Medulla oblongata (tissue), 1 donor: ENCODE data around the gene PLXDC2.

Source experiments
- DNase-seq: peaks from one replicate; pipeline ENCODE4 v3.0.0-alpha.2; 2015; ENCODE audit errors: extremely low spot score

PLXDC2 gene

GRCh38 chr10:19815731-19816410 is 361 bp upstream of the PLXDC2 start:
- DNase-seq, result peak; percentile 73

GRCh38 chr10:19817231-19817933 is 1.1 kb downstream of the PLXDC2 start:
- DNase-seq, result no peak

GRCh38 chr10:19818876-19819275 is 2.6 kb downstream of the PLXDC2 start:
- DNase-seq, result no peak

GRCh38 chr10:19819419-19820033 is 3.3 kb downstream of the PLXDC2 start:
- peak; percentile 85 for DNase-seq

GRCh38 chr10:19824381-19825342 is 8.4 kb downstream of the PLXDC2 start:
- peak; percentile 56 for DNase-seq

DNA sequence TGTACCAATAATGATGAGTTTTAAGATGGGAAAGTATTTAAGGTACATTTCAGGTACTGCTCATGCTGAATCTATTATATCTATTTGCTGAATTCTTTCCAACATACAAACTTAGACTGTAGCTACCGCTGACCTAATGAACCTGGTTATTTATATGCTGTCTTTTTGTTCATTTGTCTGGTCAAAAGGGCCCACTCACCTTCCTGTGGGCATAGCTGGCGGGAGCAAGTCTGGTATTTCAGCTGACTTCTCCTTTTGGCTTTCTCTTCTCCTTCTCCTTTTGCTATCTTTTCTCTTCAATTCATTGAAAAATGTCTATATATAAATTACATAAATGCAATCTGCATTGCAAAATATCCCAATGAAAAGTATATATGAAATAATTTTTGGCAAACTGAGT is 9.5 kb downstream of the PLXDC2 start:
- DNase-seq, result peak; percentile 64

DNA sequence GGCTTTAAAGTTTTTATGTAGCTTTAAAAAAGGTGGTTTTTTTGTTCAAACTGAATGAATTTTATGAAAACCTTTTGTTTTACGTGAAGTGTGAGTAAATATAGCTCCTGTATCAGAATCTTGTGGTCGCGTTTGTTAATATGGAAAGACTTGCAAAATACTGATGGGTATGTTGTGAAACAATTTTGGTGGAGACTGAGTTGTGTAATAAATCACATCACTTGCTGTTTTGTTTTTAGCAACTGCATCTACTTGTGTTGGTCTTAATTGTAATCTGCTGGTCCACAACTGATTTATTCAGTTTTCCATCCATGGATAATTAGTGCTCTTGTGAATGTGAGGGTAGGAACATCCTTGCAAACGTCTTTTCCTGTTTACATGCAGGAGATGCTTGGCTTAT is 10.5 kb downstream of the PLXDC2 start:
- DNase-seq, result peak; percentile 61

- peak; percentile 78 for DNase-seq
Measured at GRCh38 chr10:19828278-19829049, 12.2 kb downstream of the PLXDC2 start.

GRCh38 chr10:19832699-19833098 is 16.5 kb downstream of the PLXDC2 start:
- DNase-seq, result no peak

DNA sequence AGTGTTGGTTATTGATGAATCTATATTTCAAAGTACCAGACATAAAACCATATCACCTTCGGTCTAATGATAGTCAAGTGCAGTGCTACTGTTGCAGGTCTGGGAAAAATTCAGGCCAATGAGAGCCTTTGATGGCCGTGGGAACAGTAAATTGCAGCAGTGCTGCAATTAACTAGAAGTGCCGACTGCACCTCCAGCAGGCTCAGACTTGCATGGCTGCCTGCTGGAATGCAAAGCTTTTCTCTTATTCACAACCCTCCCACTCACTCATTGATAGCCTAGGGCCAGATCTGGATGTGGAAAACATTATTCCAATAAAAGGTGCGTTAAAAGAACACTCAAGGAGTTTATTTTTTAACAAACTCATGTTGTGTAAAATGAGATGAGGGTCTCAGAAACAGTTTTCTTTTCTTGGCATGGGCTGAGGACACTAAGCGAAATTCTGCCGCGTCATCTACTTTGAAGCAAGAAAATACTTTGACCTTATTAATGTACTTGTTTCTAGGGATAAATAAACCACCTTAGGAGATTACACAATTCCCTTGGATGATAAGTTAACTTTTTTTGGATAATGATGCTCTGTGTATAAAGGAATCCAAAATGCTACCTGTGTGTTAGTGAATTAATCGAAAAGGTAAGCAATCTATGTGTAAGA is 17.1 kb downstream of the PLXDC2 start:
- DNase-seq, result no peak

DNA sequence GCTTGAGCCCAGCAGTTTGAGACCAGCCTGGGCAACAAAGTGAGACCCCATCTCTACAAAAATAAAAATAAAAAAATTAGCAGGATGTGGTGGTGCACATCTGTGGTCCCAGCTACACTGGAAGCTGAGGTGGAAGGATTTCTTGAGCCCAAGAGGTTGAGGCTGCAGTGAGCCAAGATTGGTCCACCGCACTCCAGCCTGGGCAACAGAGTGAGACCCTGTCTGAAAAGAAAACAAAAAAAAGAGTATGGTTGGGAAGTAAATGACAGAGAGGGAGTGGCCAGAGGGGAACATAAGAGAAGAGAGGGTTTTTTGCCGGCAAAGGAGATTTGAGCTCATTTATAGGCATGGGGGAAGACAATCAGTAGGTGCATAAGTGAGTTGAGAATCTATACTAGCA is 19.7 kb downstream of the PLXDC2 start:
- DNase-seq, result no peak

- no peak for DNase-seq
Measured at GRCh38 chr10:19839090-19839489, 22.9 kb downstream of the PLXDC2 start.

- DNase-seq, result no peak
Measured at GRCh38 chr10:19839552-19839951, 23.3 kb downstream of the PLXDC2 start.

DNA sequence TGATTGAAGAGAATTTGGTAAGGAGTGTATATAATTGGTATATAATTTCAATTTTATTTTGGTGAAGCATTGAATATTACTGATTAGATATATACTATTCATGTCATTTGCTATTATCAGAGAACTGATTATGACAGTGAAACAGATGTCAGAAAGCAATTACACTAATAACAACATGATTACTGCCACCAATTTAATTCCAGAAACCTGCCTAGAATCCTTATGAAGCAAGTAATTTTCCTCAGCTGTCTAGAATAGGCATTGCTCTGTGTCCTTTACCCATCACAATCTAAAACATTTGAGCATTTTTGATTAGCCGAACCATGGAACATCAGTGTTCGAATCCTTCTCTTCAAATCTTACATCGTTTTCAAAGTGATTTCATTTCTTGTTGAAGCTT is 24.5 kb downstream of the PLXDC2 start:
- DNase-seq, result no peak

GRCh38 chr10:19843487-19843886 is 27.3 kb downstream of the PLXDC2 start:
- DNase-seq, result no peak

DNA sequence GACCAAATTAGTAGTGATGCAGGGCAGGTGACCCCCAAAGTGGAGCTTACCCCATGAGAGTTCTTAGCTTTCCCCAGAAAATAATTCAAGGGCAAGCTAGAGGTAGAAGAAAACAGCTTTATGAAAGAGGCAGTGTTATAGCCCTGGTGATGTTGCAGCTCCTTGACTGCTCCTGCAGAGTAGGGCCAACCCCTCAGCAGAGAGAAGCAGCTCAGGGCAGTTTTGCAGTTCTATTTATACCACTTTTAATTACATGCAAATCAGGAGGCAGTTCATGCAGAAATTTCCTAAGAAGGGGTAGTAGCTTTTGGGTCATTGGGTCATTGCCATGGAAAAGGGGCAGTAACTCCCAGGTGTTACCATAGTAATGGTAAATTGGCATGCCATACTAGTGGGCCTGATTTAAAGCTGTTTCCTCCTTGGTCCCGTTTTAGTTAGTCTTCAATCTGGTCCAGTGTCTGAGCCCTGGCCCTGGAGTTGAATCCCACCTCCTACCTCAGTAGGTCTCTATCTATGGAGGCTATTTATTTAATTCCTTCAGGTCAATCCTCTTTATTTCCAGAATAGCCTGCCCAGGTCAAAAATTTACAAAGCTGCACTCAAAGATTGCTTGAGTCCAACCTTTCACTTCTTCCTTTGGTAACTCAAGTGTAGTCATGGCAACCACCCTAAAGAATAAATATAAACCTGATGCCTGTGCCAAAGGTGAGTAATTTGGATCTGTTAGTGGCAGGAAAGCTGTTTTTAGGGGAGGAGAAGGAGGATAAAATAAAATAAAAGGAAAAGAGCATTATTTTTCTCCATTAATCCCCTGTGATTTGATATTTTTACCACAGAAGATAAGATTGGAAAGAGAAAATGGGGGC is 29.5 kb downstream of the PLXDC2 start:
- DNase-seq, result no peak

DNA sequence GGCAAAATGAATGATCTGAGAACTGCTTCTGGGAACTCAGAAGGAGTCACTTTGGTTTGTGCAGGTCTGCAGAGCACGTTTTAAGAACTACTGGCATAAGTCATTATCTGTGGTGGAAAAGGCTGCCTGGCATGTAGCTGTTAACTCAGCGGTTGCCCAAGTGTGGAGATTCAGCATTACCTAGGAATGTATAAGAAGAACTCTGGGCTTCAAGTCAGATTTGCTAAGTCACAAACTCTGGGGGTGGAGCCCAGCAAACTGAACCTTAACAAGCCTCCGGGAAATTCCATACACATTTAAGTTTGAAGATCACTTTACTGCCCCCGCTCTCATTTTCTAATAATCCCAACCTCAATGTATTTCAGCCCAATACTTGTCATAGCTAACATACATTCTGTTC is 31.1 kb downstream of the PLXDC2 start:
- DNase-seq, result no peak

GRCh38 chr10:19848226-19848985 is 32.2 kb downstream of the PLXDC2 start:
- DNase-seq, result no peak

- no peak for DNase-seq
Measured at GRCh38 chr10:19853831-19854230, 37.6 kb downstream of the PLXDC2 start.
